ENCODE data around the gene EFHC1.

DNA sequence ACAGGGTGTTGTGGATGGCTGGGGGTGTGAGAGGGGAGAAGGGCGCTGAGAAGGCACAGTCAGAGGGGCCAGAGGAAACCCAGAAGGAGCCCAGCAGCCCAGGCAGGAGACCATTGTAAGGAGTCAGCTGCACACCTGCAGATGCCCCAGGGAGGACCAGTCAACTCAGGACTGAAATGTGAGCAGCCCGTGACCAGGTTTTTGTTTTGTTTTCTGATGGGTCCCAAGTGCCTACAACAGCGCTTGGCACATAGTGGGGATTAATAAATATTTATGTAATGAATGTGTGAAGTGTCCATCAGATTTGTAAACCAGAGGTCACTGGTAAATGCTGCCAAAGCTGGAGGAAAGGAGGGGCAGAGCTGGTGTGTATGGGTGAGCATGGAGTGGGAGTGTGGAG is 126.5 kb downstream of the EFHC1 start:
- no peak for TF ChIP-seq POLR2A (IDR thresholded peaks at IDR 0.05)
- TF ChIP-seq, protein P1, sequence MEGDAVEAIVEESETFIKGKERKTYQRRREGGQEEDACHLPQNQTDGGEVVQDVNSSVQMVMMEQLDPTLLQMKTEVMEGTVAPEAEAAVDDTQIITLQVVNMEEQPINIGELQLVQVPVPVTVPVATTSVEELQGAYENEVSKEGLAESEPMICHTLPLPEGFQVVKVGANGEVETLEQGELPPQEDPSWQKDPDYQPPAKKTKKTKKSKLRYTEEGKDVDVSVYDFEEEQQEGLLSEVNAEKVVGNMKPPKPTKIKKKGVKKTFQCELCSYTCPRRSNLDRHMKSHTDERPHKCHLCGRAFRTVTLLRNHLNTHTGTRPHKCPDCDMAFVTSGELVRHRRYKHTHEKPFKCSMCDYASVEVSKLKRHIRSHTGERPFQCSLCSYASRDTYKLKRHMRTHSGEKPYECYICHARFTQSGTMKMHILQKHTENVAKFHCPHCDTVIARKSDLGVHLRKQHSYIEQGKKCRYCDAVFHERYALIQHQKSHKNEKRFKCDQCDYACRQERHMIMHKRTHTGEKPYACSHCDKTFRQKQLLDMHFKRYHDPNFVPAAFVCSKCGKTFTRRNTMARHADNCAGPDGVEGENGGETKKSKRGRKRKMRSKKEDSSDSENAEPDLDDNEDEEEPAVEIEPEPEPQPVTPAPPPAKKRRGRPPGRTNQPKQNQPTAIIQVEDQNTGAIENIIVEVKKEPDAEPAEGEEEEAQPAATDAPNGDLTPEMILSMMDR (IDR thresholded peaks at IDR 0.05) = no peak
